G401 (cell line): Measurements from ENCODE around the gene SIX3. TPM values are rescaled to one million over a fixed set of nuclear protein-coding genes. Genes with fewer than 3 reads are reported as not detected.

ENCODE experiments used
- DNase-seq: peaks from one replicate; pipeline ENCODE4 v3.0.0-alpha.2; 2015; ENCODE audit warnings: low spot score
- in situ Hi-C: cut with HindIII; loops from 2 replicates; pipeline ENCODE4 v1.10.0; 2016; ENCODE audit warnings: low sequenced_read_pairs, mixed read lengths
- total RNA-seq: library from RNA; depleted of rRNA; stranded (reverse); fragments of >200 nt; shearing (Covaris generic); gene quantifications from 2 replicates; pipeline ENCODE4 v1.2.3, GENCODE V29; 2014; rRNA removed

Gene SIX3
- total RNA-seq, 1 experiment from 2014 or later, result not detected

DNA sequence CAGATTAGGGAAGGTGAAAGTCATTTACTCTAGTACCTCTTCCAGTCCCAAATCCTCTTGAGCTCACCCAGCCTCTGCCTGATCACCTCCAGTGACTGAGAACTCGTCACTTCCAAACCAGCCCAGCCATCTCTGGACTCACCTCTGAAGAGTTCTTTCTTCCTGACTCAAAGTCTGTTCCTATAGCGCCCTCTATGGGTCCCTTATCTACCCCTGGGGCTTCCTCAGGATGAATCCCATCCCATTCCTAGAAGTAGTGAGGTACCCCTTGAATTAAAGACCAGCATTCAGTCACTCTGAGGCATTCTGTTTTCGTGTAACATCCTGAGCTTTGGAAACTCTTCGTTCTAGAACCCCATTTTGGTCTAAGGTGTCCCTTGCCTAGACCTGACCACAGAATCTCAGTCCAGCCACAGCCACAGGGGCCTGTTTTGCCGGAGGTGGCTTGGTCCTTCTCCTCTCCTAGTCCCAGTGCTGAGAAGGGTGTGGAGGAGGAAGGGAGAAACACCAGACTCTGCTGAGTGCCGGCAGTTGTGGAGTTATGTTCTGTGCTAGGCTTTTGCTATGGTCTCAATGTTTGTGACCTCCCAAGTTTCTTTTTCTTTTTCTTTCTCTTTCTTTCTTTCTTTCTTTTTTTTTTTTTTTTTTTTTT lies 32.7 kb downstream of the SIX3 start:
- in situ Hi-C loops, result no loop called here
- peak; percentile 15 for DNase-seq

DNA sequence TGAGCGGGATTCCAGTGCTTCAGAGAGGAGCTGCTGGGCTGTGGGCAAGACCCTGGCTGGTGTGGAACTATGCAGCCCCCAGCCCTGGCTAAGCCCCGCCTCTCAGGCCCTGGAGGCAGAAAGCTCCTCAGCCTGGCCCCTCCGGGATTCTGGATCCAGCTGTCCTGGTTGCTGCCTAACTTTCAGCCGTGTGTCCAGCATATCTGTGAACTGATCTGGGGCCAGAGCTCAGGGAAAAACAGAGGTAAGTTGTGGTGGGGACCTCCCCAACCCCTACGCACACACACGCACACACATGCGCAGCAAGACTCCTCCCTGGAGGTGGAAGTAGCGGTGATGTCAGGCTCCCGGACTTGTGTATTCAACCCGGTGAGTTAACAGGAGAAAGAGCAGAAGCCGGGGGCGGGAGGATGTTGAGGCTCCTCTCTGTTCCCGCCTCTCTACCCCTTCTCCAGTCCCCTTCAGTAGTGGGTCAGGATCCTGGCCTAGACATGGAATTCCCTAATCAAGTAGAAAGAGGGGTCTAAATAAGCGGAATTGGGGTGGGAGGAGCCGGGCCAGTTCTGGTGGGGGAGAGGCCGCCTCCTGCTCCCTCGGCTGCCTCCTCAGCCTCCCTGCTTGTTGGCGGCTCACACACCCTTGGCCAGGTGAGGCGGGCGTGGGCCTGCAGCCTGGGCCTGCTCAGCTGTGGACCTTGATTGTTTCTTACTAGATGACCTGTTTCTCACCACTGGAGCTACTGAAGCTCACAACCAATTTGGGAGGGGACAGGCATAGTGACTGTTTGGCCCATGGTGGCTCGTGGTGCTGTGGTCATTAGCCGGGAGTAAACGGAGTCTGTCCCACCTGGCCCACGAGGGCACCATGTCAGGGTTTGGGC lies 34.3 kb downstream of the SIX3 start:
- in situ Hi-C loops, result no loop called here
- no peak for DNase-seq

DNA sequence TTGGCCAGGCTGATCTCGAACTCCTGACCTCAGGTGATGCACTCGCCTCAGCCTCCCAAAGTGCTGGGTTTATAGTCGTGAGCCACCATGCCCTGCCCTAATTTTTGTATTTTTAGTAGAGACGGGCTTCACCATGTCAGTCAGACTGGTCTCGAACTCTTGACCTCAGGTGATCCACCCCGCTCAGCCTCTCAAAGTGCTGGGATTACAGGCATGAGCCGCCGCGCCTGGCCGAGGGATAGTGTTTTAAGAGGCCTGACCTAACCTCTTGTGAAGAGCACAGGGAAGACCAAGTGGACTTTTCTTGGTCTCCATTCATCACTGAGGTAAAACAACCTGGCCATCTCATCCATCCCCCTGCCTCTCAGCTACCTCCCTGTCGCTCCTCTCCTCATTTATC lies 38.1 kb downstream of the SIX3 start:
- no peak for DNase-seq
- in situ Hi-C loops, result no loop called here

DNA sequence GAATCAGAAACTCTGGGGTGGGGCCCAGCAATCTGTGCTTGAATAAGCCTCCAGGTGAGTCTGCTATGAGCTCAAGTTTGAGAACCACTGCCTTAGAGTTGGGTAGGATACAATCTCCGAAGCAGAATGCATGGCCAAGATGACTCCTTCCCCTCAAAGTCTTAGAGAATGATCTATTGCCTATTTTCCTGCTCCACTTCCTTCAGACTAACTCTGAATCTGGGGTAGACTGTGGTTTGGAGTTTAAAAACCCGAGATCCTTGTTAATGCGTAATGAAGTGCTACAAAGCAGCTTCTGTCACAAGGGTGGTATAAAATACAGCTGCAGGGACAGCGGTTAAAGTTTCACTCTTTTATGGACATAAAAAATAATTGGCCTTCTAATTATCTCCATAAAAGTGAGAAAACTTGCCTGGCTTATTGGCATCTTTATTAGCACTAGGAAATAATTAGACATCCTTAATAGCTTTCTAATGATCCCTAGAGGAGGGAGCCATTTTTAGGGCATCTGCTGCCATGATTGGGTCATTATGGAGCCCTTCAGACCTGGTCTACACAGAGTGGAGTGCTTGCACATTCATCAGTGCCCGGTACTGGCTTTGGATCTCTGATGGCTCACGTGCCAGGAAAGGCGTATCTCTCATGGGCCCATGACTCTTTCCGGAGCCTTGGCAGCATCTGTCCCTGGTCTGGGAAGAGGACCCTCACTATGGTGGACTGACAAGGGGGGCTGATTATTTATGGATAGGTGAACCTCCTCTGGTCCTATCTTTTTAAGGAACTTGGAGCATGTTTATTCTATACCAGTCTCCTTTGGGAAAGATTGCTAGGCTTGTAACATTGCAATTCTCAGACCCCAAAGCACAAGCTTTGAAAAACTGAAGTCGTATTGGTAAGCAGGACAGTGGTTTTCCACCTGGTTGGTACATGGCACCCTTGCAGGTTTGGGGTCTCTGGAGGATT lies 39.5 kb downstream of the SIX3 start:
- no peak for DNase-seq
- in situ Hi-C loops, result no loop called here

DNA sequence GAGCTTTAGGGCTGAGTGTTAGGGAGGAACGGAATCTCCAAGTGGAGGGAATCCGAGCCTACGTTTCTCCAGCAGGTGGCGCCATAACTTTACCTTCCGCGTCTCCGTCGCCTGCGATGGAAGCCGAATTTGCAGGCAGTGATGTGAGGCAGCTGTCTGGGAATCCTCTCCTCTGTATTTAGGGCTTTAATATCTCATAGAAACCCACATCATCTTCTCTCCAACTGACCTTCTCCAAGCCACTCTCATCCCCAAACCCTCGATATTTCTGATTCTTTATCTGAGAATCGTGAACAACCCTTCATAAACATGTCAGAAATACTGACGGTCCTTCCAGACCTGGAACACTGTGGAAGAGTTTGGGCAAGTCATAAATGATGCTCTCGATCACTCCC lies 40.2 kb downstream of the SIX3 start:
- DNase-seq, result peak; percentile 68
- in situ Hi-C loops, result no loop called here

DNA sequence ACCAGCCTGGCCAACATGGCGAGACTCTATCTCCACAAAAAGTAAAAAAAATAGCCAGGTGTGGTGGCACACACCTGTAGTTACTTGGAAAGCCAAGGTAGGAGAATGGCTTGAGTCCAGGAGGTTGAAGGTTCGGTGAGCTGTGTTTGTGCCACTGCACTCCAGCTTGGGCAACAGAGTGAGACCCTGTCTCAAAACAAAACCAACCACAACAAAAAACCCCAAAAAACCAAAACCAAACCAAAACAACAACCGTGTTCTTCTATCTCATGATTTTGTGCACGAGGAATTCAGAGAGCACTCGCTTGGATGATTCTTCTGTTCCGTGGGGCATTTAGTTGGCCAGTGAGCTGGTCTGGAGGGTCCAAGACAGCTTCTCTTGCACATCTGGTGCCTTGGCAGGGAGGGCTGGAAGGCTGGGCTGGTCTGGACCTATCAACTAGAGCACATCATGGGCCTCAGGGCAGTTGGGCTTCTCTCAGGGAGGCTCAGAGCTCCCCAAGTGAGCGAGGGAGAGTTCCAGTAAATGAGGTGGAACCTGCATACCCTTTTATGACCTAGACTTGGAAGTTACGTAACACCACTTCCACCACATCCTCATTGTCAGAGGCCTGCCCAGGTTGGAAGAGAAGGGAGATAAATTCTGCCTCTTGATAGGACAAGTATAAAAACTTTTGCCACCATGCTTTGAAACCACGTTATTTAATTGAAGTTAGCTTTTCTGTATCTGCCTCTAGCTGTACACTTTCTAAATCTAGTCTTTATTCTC lies 42.5 kb downstream of the SIX3 start:
- in situ Hi-C loops, result no loop called here
- DNase-seq, result no peak

DNA sequence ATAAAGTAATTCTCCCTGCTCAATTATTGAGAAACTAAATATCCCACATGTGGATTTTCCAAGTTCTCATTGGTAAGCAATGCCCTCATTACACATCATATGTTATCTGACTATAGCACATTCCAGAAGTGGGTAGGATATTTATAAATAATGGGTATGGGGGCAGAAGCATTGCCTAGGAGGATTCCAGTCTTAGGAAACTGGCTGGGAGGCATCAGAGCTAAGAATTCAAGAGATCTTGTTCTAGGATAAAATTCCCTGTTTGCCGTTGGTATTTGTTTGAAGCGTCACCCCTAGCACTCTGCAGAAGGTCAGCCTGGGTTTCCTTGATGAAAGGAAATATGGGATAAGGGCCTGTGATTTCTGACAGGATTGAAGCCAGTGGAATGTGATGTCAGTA lies 47.7 kb downstream of the SIX3 start:
- in situ Hi-C loops, result no loop called here
- no peak for DNase-seq

DNA sequence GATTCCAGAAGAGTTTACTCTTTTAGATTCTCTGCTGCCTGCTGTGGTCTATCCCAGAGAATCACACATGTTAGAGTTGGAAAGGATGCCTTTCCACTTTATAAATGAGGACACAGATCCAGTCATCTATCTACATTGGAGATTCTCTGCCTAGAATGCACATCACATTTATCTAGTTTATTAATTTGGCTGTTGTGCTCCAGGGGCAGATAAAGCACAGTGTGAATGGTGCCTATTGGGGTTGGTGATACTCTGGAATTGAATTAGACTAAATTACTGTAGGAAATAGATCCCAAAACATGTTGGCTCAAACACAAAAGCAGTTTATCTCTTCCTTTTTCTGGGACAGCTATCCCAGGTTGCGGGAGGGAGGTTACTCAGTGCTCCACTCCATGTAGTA lies 52.9 kb downstream of the SIX3 start:
- DNase-seq, result no peak
- in situ Hi-C loops, result no loop called here

Other genes starting within 250 kb of the SIX3 start
- gene SIX2, start 67.8 kb downstream of the SIX3 start, total RNA-seq, result not detected in 2 replicates